Measurements from ENCODE around the gene GSKIP.
A peak's percentile ranks its signal among the peaks of the same experiment; 100 is the strongest.

Gene GSKIP

GRCh38 chr14:96383445-96383844, 20.1 kb downstream of the GSKIP start:
- DNase-seq: no peak

GRCh38 chr14:96384053-96384452, 20.7 kb downstream of the GSKIP start:
- DNase-seq: no peak

GRCh38 chr14:96384740-96385139, 21.4 kb downstream of the GSKIP start:
- no peak for DNase-seq

- no peak for DNase-seq
These were observed 22.1 kb downstream of the GSKIP start for GRCh38 chr14:96385385-96385784.

- DNase-seq: no peak
These were observed 27.6 kb downstream of the GSKIP start for GRCh38 chr14:96390965-96391292.

GRCh38 chr14:96391293-96392118, 28.2 kb downstream of the GSKIP start:
- DNase-seq: peak; percentile 98

- no peak for DNase-seq
These were observed 29.9 kb downstream of the GSKIP start for GRCh38 chr14:96393071-96393691.

GRCh38 chr14:96394047-96394815, 30.9 kb downstream of the GSKIP start:
- DNase-seq: no peak

- no peak for DNase-seq
These were observed 35.1 kb downstream of the GSKIP start for GRCh38 chr14:96398432-96398831.

- DNase-seq: no peak
These were observed 35.6 kb downstream of the GSKIP start for GRCh38 chr14:96398921-96399320.

GRCh38 chr14:96399405-96399804, 36.1 kb downstream of the GSKIP start:
- no peak for DNase-seq

- no peak for DNase-seq
These were observed 37.2 kb downstream of the GSKIP start for GRCh38 chr14:96400495-96400894.

GRCh38 chr14:96403409-96403808, 40.1 kb downstream of the GSKIP start:
- no peak for DNase-seq

GRCh38 chr14:96405677-96406076, 42.4 kb downstream of the GSKIP start:
- no peak for DNase-seq

- DNase-seq: no peak
These were observed 44.7 kb downstream of the GSKIP start for GRCh38 chr14:96407935-96408570.

- no peak for DNase-seq
These were observed 45.3 kb downstream of the GSKIP start for GRCh38 chr14:96408608-96409007.

- no peak for DNase-seq
These were observed 46.4 kb downstream of the GSKIP start for GRCh38 chr14:96409701-96410100.

- DNase-seq: no peak
These were observed 46.8 kb downstream of the GSKIP start for GRCh38 chr14:96410119-96410518.

GRCh38 chr14:96413526-96413925, 50.2 kb downstream of the GSKIP start:
- DNase-seq: no peak

- no peak for DNase-seq
These were observed 52.2 kb downstream of the GSKIP start for GRCh38 chr14:96415559-96415958.

- no peak for DNase-seq
These were observed 53.0 kb downstream of the GSKIP start for GRCh38 chr14:96416292-96416691.

GRCh38 chr14:96417254-96417653, 53.9 kb downstream of the GSKIP start:
- DNase-seq: no peak

GRCh38 chr14:96418075-96418474, 54.7 kb downstream of the GSKIP start:
- DNase-seq: no peak
